Nephron progenitor cell (in vitro differentiated cells): ENCODE data around the gene PRKCE.

Experiments
- DNase-seq: peaks from one replicate; pipeline ENCODE4 v3.0.0; 2021
- H3K27ac Mint-ChIP-seq: 2 replicates; pipeline ENCODE4 v1.8.0; 2021; ENCODE audit warnings: mild to moderate bottlenecking, moderate library complexity, mixed read lengths
- H3K27me3 Mint-ChIP-seq: 2 replicates; pipeline ENCODE4 v1.8.0; 2021; ENCODE audit warnings: mild to moderate bottlenecking, low read depth, mixed read lengths; ENCODE audit not compliant: poor library complexity
- H3K36me3 Mint-ChIP-seq: 2 replicates; pipeline ENCODE4 v1.8.0; 2021; ENCODE audit warnings: low read depth, mixed read lengths
- H3K4me1 Mint-ChIP-seq: 2 replicates; pipeline ENCODE4 v1.8.0; 2021; ENCODE audit warnings: mixed read lengths
- H3K4me3 Mint-ChIP-seq: 2 replicates; pipeline ENCODE4 v1.8.0; 2021; ENCODE audit warnings: mild to moderate bottlenecking, moderate library complexity, mixed read lengths
- H3K9me3 Mint-ChIP-seq: 2 replicates; pipeline ENCODE4 v1.8.0; 2021; ENCODE audit warnings: mild to moderate bottlenecking, moderate library complexity, mixed read lengths
- CTCF ChIP-seq: fragments of 200-600 bp; sonication (generic); IDR thresholded peaks from 2 replicates; pipeline ENCODE4 v1.5.0; 2021; ENCODE audit warnings: antibody characterized with exemption

Gene PRKCE

GRCh38 chr2:45944074-45944473, 292.6 kb downstream of the PRKCE start:
- TF ChIP-seq CTCF = no peak
- Mint-ChIP-seq H3K27me3 (peaks cover 10% of the 10 kb centered on the region), H3K4me3 (no peak overlapping the region), H3K36me3 (no peaks in the 10 kb centered on the region), H3K27ac (no peak overlapping the region), H3K4me1 (peaks cover 33% of the 10 kb centered on the region), H3K9me3 (no peaks in the 10 kb centered on the region)
- DNase-seq = no peak

- Mint-ChIP-seq H3K9me3 (no peaks in the 10 kb centered on the region), H3K27ac (no peak overlapping the region), H3K4me3 (no peak overlapping the region), H3K27me3 (peaks cover 13% of the 10 kb centered on the region), H3K36me3 (no peaks in the 10 kb centered on the region), H3K4me1 (peaks cover 24% of the 10 kb centered on the region)
- no peak for TF ChIP-seq CTCF
- no peak for DNase-seq
Measured at GRCh38 chr2:45945302-45945717, 293.8 kb downstream of the PRKCE start.

- H3K9me3 Mint-ChIP-seq = no peaks in the 10 kb centered on the region
- peaks cover 23% of the 10 kb centered on the region for H3K4me1 Mint-ChIP-seq
- no peak overlapping the region for H3K4me3 Mint-ChIP-seq
- peaks cover 13% of the 10 kb centered on the region for H3K27me3 Mint-ChIP-seq
- DNase-seq = no peak
- no peaks in the 10 kb centered on the region for H3K36me3 Mint-ChIP-seq
- TF ChIP-seq CTCF = no peak
- H3K27ac Mint-ChIP-seq = no peak overlapping the region
Measured at GRCh38 chr2:45946023-45946422, 294.5 kb downstream of the PRKCE start.

- peaks cover 24% of the 10 kb centered on the region for H3K27me3 Mint-ChIP-seq
- no peaks in the 10 kb centered on the region for H3K9me3 Mint-ChIP-seq
- no peak for DNase-seq
- H3K36me3 Mint-ChIP-seq = no peaks in the 10 kb centered on the region
- no peaks in the 10 kb centered on the region for H3K4me1 Mint-ChIP-seq
- TF ChIP-seq CTCF = no peak
- H3K4me3 Mint-ChIP-seq = no peak overlapping the region
- H3K27ac Mint-ChIP-seq = no peak overlapping the region
Measured at GRCh38 chr2:45950606-45951005, 299.1 kb downstream of the PRKCE start.

- no peak overlapping the region for H3K27ac Mint-ChIP-seq
- H3K4me3 Mint-ChIP-seq = no peak overlapping the region
- H3K4me1 Mint-ChIP-seq = no peaks in the 10 kb centered on the region
- no peak for TF ChIP-seq CTCF
- peaks cover 30% of the 10 kb centered on the region for H3K27me3 Mint-ChIP-seq
- DNase-seq = no peak
- no peaks in the 10 kb centered on the region for H3K36me3 Mint-ChIP-seq
- no peaks in the 10 kb centered on the region for H3K9me3 Mint-ChIP-seq
Measured at GRCh38 chr2:45951025-45951727, 299.7 kb downstream of the PRKCE start.

GRCh38 chr2:45952591-45952990, 301.1 kb downstream of the PRKCE start:
- H3K4me3 Mint-ChIP-seq = no peak overlapping the region
- H3K9me3 Mint-ChIP-seq = no peaks in the 10 kb centered on the region
- no peak for TF ChIP-seq CTCF
- no peaks in the 10 kb centered on the region for H3K36me3 Mint-ChIP-seq
- no peak for DNase-seq
- H3K27me3 Mint-ChIP-seq = peaks cover 24% of the 10 kb centered on the region
- H3K4me1 Mint-ChIP-seq = no peaks in the 10 kb centered on the region
- no peak overlapping the region for H3K27ac Mint-ChIP-seq
